ENCODE results near the gene SARNP.

DNA sequence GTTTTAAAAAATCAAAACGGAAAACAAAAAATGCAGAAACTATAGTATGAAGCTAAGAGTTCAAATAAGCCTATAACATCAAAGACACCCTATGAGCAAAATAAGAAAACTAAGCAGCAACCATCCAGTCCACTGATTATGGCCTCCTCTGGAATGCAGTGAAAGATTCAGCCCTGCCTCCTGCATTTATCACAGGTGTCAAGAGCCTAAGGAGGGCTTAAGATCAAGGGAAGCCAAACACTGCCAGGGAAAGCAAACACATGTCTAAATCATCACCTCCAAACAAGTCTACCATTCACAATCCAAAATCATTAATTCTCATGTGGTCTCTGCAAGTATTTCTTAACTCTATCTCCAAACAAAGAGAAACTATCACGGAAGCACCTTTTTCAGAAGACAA is 28.4 kb downstream of the SARNP start:
- no peak for TF ChIP-seq REST (IDR thresholded peaks at IDR 0.05; ENCODE audit: low read depth)
- TF ChIP-seq, protein P1, sequence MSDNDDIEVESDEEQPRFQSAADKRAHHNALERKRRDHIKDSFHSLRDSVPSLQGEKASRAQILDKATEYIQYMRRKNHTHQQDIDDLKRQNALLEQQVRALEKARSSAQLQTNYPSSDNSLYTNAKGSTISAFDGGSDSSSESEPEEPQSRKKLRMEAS (IDR thresholded peaks at IDR 0.05): no peak
- TF ChIP-seq EP300 (IDR thresholded peaks at IDR 0.05; ENCODE audit: borderline replicate concordance): no peak
- no peak for TF ChIP-seq EGR1 (IDR thresholded peaks at IDR 0.05)
- TF ChIP-seq RAD21 (IDR thresholded peaks at IDR 0.05; ENCODE audit: low read depth): no peak
- TF ChIP-seq NFIC (IDR thresholded peaks at IDR 0.05): no peak
- no peak for TF ChIP-seq FOXM1 (IDR thresholded peaks at IDR 0.05; ENCODE audit: borderline replicate concordance, low read depth)
- no peak for TF ChIP-seq CREB1 (IDR thresholded peaks at IDR 0.05; ENCODE audit: low read depth)

Data from Ishikawa (cell line).